Astrocyte of the hippocampus (primary cell): ENCODE data around the gene PAPPA2.
A peak's percentile ranks its signal among the peaks of the same experiment; 100 is the strongest.

Experiments used
- DNase-seq: peaks from one replicate; pipeline ENCODE4 v3.0.0; 2011; ENCODE audit warnings: low read depth, low spot score

The PAPPA2 gene

GRCh38 chr1:176854758-176855745 lies 392.1 kb downstream of the PAPPA2 start:
- no peak for DNase-seq

DNA sequence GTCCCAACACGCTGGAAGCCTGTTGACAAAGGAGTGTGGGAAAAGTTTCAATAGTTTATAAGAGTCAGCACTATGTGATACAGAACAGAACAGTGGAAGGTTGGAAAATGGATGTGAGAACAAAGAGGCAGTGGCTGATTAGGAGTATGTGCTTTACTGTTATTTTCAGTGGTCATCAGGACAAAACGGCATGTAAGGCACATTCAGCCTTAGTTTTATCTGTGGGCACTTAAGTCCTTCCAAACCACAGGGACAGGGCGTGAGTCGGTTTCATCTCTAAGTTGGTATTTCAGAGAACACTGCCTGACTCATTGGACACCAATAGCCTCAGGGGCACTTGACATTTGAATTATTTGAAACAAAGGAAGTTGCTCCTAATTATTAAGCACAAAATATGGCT lies 394.7 kb downstream of the PAPPA2 start:
- DNase-seq, result peak; percentile 24

- peak; percentile 11 for DNase-seq
These were observed 395.5 kb downstream of the PAPPA2 start for GRCh38 chr1:176858433-176858916.

DNA sequence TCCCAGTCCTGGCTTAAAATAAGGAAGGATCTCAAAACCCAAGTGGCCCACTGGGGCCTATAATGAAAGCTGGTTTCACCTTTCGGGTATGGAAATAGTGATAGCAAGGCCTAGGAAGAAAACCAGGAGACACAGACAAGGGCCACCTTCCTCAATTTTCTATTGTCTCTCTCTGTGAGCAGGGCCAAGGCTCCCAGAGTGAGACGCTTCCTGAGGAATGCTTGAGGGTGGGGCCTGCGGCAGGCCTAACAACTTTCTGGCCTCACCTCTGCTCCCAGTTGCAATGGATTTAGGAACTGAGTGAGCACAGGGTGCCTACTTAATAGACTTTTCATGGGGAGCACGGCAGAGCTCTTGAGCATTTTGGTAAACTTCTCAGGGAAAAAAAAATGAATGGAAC lies 400.6 kb downstream of the PAPPA2 start:
- no peak for DNase-seq

DNA sequence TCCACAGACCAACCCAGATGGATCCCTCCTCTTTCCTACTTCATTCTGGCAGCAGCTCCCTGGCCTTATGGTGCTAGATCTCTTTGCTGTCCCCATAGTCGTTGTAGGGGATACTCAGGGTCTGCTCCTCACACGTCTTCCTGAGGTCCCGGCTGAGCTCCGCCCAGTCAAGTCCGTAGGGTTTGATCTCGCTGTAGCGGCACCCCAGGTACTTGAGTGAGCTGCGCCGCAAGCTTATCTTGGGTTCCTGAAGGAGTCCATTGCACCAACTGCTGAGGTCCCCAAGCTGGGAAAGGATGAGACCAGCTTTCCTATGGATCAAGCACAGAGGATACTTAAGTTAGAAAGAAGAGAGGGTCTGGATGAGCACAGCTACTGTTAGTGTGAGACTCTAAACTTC lies 401.2 kb downstream of the PAPPA2 start:
- DNase-seq, result no peak

GRCh38 chr1:176866011-176866714 lies 403.2 kb downstream of the PAPPA2 start:
- peak; percentile 15 for DNase-seq

DNA sequence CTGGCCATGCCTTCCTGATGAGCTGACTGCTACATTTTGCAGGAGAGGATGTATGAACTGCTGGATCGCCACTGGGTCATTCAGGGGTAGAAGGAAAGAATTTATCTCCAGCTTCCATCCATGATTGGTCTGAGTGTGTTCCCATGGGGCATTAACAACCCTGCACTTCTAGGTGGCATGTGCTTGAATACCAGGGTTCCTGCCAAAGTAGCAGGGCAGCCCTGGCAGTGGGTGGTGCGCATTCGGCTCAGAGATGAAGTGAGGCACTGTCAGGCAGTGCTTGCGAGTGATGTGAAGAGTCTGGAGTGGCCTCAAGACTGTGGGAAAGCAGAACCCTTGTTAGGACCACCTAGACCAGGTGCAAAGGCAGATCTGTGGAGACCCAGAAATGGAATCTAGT lies 406.6 kb downstream of the PAPPA2 start:
- no peak for DNase-seq

GRCh38 chr1:176876966-176877515 lies 414.1 kb downstream of the PAPPA2 start:
- no peak for DNase-seq

DNA sequence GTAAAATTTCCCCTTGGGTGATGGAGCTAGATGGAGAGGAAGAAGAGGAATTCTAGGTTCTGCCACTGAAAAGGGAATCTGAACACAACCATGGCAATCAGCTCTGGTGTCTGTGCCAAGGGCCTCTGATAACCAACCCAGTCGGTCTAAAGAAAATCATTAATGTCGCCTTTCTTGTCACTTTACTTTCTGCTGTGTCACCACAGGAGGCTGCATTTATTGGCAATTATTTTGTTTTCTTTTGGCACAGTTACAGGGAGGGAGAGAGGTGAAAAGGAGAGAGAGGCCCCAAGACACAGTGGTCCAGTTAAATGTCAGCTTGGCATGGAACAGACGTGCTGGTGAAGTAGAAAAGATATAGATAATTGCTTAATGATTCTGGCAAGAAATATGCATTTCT lies 414.6 kb downstream of the PAPPA2 start:
- no peak for DNase-seq

DNA sequence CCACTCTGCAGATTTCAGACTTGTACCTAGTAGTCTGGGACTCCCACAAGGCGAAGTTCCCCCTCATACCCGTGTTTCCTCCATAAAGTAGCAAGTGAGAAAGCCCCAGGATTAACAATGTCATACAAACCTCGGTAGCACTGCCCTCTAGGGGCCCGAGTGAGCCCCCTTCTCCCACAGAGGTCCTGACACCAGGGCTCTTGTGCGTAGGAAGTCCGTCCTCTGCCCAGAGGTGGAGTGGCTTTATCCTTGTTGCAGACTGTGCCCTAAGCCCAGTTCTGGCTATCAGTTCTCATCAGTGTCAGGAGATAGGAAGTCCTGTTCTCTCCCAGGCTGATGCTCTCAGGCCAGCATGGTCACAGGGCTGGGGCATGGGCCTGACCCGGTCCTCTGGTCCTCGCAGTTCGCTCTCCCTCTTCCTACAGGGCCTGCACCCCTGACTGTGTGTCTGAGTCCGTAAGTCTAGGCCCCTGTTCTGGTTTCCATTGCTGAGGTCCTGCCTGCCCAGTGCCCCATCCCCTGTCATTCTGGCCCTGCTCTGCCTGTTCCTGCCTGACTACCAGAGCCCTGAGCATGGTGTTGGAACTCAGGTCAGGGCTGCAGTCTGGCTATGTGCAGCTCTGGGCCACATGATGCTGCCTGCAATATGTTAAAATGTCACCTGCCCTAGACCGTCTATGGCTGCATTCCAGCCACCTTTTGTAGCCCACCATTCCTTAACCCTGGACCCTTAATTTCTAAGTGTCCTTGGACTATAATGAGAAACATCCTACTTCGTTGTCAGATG lies 416.0 kb downstream of the PAPPA2 start:
- DNase-seq, result no peak

DNA sequence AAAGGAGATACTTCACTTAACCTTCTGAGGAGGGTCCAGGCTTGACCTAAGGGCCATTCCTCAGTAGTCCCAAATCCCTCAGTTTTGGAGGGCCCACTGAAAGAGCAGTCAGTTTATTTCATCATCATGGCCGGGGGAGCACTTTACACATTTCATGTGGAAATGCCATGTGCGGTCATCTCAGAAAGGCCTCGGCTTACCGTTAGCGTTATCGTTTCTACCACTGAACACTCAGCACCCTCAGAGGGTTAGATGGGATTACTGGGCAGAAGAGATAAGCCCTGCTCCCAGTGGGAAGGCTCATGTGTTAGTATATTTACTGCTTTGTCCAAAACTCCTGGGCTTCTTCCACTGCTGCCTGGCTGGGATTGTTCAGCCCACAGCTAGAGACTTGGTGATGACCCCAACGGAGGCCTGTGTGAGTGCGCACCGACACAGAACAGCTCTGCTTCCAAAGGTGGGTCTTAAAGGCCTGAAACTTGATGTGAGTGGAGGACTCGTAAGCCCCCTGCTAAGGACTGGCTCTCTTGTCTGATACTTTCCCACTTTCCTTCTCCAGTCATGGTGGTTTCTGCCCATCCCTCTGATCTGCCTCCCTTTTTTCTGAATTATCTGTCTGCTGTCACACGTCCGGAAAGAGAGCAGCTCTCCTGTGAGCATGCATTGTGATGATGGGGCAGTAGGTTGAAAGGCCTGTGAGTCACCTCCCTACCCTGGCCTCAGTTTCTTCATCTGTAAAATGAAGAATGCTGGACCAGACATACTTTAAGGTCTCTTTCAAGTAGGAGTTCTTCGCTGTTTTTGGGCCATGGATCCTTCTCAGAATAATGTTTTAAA lies 417.0 kb downstream of the PAPPA2 start:
- DNase-seq, result no peak

GRCh38 chr1:176880955-176881595 lies 418.1 kb downstream of the PAPPA2 start:
- peak; percentile 86 for DNase-seq

DNA sequence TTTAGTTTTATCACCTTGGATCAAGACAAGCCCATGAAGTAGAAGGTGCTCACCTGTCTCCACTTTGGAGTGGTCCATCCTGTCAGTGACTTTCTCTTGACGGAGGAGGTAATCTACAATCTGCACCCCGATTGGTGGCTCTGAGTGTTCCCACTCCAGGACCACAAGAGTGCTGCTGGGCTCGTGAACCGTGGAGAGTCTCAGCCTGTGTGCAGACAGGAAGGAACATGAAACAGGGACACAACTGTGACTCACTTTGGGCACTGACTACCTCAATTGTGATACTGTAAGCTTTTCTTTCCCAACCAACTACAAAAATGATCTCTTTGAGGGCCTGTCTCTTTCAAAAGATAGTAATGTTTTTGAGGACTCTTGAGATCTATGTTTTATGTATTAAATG lies 421.3 kb downstream of the PAPPA2 start:
- no peak for DNase-seq

DNA sequence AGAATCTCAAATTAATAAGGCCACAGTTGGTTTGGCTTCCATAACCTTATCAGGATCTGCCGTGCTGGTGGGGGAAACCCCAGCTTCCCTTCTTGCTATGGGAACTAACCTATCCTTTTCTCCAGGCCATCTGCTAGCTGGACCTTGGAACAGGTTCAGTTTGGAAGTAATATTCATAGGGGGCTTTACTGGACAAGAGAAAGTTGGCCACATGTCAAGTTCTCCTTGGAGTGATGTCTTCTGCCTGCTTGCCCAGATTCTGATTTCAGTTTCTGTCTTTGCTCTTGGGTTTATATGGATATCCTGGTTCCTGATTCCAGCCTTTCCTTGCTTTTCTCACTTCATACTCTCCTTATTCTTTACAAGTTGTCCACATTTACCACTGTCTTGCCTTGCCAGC lies 421.9 kb downstream of the PAPPA2 start:
- DNase-seq, result no peak

DNA sequence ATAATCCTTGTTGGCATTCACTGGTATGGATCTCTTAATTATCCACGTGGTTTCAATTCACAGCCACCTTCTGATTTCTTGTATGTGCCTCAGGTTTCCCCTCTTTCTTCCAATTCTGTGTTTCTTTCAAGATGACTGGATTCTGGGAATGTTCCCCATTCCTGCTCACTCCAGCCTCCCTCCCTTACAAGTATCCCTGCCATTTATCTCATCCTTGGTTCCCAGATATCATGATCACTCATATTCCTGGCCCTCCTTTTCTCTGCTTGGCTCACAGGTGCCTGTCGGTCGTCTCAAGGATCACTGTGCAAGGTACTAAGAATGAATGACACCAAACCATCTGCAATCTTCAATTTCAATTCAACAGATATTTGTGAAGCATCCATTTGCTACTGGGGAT lies 422.4 kb downstream of the PAPPA2 start:
- no peak for DNase-seq

DNA sequence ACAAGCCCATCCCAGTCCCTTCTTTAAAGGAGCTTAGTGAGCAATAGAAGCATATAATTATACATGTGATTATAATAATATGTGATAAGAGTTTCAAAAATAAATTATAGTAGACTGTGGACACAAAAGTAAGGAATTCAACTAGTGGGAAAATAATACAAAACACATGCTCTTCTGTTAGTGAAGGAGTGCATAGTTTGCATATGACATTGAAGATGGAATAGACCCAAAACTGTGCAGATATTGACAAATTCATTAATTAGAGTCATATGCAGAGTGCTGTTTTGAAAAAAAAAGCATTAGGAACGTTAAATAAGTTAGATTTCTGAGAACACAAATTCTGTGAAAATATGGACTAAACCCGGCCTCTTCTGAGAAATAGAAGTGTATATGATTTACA lies 422.8 kb downstream of the PAPPA2 start:
- no peak for DNase-seq

DNA sequence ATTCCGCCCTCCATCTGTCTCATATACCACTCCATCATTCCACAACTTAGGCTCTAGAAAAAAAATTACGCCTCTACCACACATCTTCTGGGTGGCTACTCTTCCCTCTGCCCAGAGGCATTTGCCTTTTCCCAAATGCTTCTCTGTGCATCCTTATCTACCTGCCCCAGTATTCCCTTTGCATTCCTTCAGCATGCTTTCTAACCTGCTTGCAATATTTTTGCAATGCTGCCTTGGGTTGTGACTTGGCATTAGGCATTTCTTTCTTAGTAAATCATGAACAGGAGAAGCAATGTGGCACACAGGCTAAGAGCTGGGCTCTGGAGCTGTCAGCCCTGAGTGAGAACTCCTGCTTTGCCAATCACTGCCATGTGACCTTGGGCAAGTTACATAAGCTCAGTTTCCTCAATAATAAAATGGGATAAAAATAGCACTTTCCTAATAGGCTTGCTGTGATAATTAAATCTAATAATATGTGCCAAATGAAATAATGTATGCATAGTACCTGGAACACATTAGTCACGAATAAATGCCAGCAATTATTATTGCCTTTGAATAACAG lies 425.6 kb downstream of the PAPPA2 start:
- no peak for DNase-seq

GRCh38 chr1:176893625-176894352 lies 430.8 kb downstream of the PAPPA2 start:
- DNase-seq, result no peak

DNA sequence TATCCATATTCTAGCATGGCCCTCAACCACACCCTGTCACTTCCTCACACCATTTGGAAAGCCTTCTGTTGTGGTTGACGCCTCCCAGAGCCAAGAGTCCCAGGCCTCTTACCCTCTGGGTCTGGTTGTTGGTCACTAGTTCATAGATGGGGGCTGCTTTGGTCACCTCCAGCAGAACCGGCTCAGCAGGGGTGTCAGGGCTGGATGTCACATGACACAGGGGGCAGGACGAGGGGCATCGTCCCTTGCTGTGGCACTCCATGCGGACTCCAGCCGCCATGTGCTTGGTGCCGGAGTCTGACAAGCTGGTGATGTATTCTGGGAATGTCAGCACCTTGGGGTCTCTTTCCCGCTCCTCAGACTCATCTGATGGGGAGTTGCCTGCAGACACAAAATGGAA lies 431.5 kb downstream of the PAPPA2 start:
- no peak for DNase-seq
